Measurements from ENCODE around the gene PPP1R9B.

DNA sequence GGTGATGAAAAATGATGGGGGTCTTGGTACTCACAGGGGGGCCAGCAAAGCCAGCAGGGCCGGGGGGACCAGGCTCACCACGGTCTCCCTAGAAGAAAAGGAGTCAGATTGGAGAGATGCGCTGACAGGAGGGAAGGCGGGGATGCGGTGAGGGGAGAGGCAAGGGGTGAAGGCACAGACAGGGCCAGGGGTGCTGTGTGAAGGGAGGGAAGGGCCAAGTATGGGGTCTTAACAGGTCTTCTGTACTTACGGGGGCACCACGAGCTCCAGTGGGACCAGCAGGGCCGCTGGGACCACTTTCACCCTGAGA is 39.8 kb upstream of the PPP1R9B start:
- TF ChIP-seq, protein P1, sequence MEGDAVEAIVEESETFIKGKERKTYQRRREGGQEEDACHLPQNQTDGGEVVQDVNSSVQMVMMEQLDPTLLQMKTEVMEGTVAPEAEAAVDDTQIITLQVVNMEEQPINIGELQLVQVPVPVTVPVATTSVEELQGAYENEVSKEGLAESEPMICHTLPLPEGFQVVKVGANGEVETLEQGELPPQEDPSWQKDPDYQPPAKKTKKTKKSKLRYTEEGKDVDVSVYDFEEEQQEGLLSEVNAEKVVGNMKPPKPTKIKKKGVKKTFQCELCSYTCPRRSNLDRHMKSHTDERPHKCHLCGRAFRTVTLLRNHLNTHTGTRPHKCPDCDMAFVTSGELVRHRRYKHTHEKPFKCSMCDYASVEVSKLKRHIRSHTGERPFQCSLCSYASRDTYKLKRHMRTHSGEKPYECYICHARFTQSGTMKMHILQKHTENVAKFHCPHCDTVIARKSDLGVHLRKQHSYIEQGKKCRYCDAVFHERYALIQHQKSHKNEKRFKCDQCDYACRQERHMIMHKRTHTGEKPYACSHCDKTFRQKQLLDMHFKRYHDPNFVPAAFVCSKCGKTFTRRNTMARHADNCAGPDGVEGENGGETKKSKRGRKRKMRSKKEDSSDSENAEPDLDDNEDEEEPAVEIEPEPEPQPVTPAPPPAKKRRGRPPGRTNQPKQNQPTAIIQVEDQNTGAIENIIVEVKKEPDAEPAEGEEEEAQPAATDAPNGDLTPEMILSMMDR (conservative IDR thresholded peaks at IDR 0.05), result no peak
- TF ChIP-seq ZFX (IDR thresholded peaks at IDR 0.05), result no peak

All from C4-2B (cell line).